ENCODE data around the gene ODR4.

GRCh38 chr1:186420923-186421322 lies 45.3 kb downstream of the ODR4 start:
- TF ChIP-seq POLR2A (IDR thresholded peaks at IDR 0.05; ENCODE audit: low read depth, low read length) (no peak), TAF1 (IDR thresholded peaks at IDR 0.05; ENCODE audit: borderline replicate concordance, low read depth, low read length) (no peak), POLR2AphosphoS5 (IDR thresholded peaks at IDR 0.05; ENCODE audit: low read depth, low read length) (no peak)
